HG03064 (cell line): ENCODE results near the gene IQCH.

ENCODE experiments used
- ATAC-seq: cut with Tn5 transposase; IDR thresholded peaks from one replicate; pipeline ENCODE4 v1.9.1; 2021; ENCODE audit warnings: low read depth; ENCODE audit not compliant: unreplicated experiment

Gene IQCH

GRCh38 chr15:67520321-67521028, 265.9 kb downstream of the IQCH start:
- peak; percentile 11 for ATAC-seq

GRCh38 chr15:67521029-67521782, 266.6 kb downstream of the IQCH start, which contains the start of gene C15orf61:
Gene C15orf61 (plus strand): TSS chr15:67521131. CDS start chr15:67521249, 118 bp downstream.
- peak; percentile 71 for ATAC-seq

GRCh38 chr15:67521783-67522568, 267.4 kb downstream of the IQCH start:
- no peak for ATAC-seq

GRCh38 chr15:67523330-67523729, 268.7 kb downstream of the IQCH start:
- no peak for ATAC-seq

- no peak for ATAC-seq
Observed at GRCh38 chr15:67524235-67524634, 269.6 kb downstream of the IQCH start.

GRCh38 chr15:67528513-67528912, 273.9 kb downstream of the IQCH start:
- no peak for ATAC-seq

- no peak for ATAC-seq
Observed at GRCh38 chr15:67531379-67531914, 276.9 kb downstream of the IQCH start.

GRCh38 chr15:67533873-67534272, 279.3 kb downstream of the IQCH start:
- ATAC-seq, result no peak

GRCh38 chr15:67534360-67534759, 279.8 kb downstream of the IQCH start:
- no peak for ATAC-seq

GRCh38 chr15:67537771-67538170, 283.2 kb downstream of the IQCH start:
- no peak for ATAC-seq

GRCh38 chr15:67542420-67543347, 288.1 kb downstream of the IQCH start, which contains the start of gene MAP2K5:
Gene MAP2K5 (plus strand): TSS chr15:67542703. CDS start chr15:67543336, 633 bp downstream.
- no peak for ATAC-seq

- ATAC-seq, result no peak
Observed at GRCh38 chr15:67543348-67543718, 288.7 kb downstream of the IQCH start.

- ATAC-seq, result no peak
Observed at GRCh38 chr15:67544475-67544874, 289.9 kb downstream of the IQCH start.

- no peak for ATAC-seq
Observed at GRCh38 chr15:67545864-67546263, 291.3 kb downstream of the IQCH start.

- no peak for ATAC-seq
Observed at GRCh38 chr15:67547064-67547463, 292.5 kb downstream of the IQCH start.

GRCh38 chr15:67547836-67548235, 293.2 kb downstream of the IQCH start:
- no peak for ATAC-seq

GRCh38 chr15:67548236-67548852, 293.8 kb downstream of the IQCH start:
- ATAC-seq, result no peak

GRCh38 chr15:67548862-67549651, 294.5 kb downstream of the IQCH start:
- no peak for ATAC-seq

GRCh38 chr15:67549736-67550135, 295.1 kb downstream of the IQCH start:
- ATAC-seq, result no peak
